Ovary (tissue), 9 donors: ENCODE measurements around the gene HBA2. TPM values are rescaled to one million over a fixed set of nuclear protein-coding genes. Genes with fewer than 3 reads are reported as not detected.
A peak's percentile ranks its signal among the peaks of the same experiment; 100 is the strongest.
"Not testable (repeated sequence)": the region's sequence is repeated elsewhere in the genome, so short reads cannot be mapped to it uniquely, and the experiment has no call there.

Experiments used
- DNase-seq, 5 donors: peaks; one replicate each; pipeline ENCODE4 v3.0.0-alpha.2; 2019 to 2020
- H3K27ac ChIP-seq, 2 donors: fragments of 200-600 bp; one replicate each; pipeline versions ENCODE4 v1.5.1 to v1.8.0; 2019 to 2022
- H3K27me3 ChIP-seq: fragments of 200-600 bp; one replicate; pipeline ENCODE4 v1.8.0; 2022
- H3K36me3 ChIP-seq: fragments of 200-600 bp; sonication (generic); one replicate; pipeline ENCODE4 v1.5.1; 2019
- H3K4me1 ChIP-seq: one replicate; pipeline ENCODE4 v1.8.1; 2013; ENCODE audit warnings: mild to moderate bottlenecking, moderate library complexity; ENCODE audit not compliant: insufficient read depth
- H3K4me3 ChIP-seq: fragments of 200-600 bp; sonication (generic); one replicate; pipeline ENCODE4 v1.5.1; 2017
- H3K9me3 ChIP-seq, 2 donors: fragments of 200-600 bp in 1 of 2; sonication (generic) in 1 of 2; one replicate each; pipeline versions ENCODE4 v1.5.1 to v1.8.1; 2013 to 2019; ENCODE audit warnings: mild to moderate bottlenecking in 1 of 2, moderate library complexity in 1 of 2
- CTCF ChIP-seq, 3 donors: fragments of 450-650 bp in 2 of 3; fragments of 200-600 bp in 1 of 3; IDR thresholded peaks; one replicate each; pipeline versions ENCODE4 v1.5.1 to v1.8.0; 2016 to 2022; ENCODE audit warnings: antibody characterized with exemption in 3 of 3, mild to moderate bottlenecking in 1 of 3
- EP300 ChIP-seq: sonication (generic); formaldehyde crosslinking; IDR thresholded peaks from one replicate; pipeline ENCODE4 v1.6.1; 2017; ENCODE audit warnings: antibody characterized with exemption
- POLR2A ChIP-seq: fragments of 450-650 bp; IDR thresholded peaks from one replicate; pipeline ENCODE4 v1.6.1; 2017; ENCODE audit warnings: antibody characterized with exemption, mild to moderate bottlenecking, moderate library complexity
- WGBS, 3 donors: extraction: QIAGEN DNeasy Blood & Tissue Kit in 1 of 3; methylation state at CpG; one replicate each; pipeline versions ENCODE4 v1.1.5 to v1.1.7; 2013 to 2017; 5-methylcytosine and 5-hydroxymethylcytosine counted together
- intact Hi-C, 4 donors: fragments of 100-400 bp; cut with DNase I; formaldehyde crosslinking; loops; one replicate each; pipeline versions ENCODE4 v1.11.0 to v1.15.1; 2022 to 2023
- polyA plus RNA-seq, 2 donors: library from polyadenylated mRNA; stranded (reverse); fragments of 200-250 nt in 1 of 2; fragments of 350-450 nt in 1 of 2; fragmentation: Illumina TruSeq in 1 of 2; extraction: RNeasy Lipid Tissue Mini Kit (QIAGEN cat#74804) in 1 of 2; gene quantifications; one replicate each; pipeline ENCODE4 v1.2.3, GENCODE V29; 2013 to 2014
- total RNA-seq, 7 donors: library from RNA; depleted of rRNA in 2 of 7; stranded (reverse); fragments of >200 nt in 2 of 7; fragmentation: NEBNext Ultra II Directional in 3 of 7; extraction: Animal tissue kit (Norgen Biotek cat#: 25700) in 3 of 7; gene quantifications; one replicate each; pipeline versions ENCODE4 v1.1.0 to v1.2.4, GENCODE V29; 2016 to 2023
- donor health status: DM: no; HTN: no; CAD: no; lungs with moderate emphysema.
- donor health status: DM: no; HTN: no; CAD: no.
- donor health status: Bipolar disorder and iron deficiency.
- donor health status: DM: yes; HTN: yes; CAD: no.
- donor health status: DM: no; HTN: no; CAD: no.
- donor health status: DM: yes; HTN: yes; CAD: no.

Gene HBA2
- total and polyA plus RNA-seq, 9 donors = 4.5 to 173 (median 74.2) TPM; not detected in 1

- 0 to 1% (median 1%) methylated on average over 30 to 53 of the region's 59 CpGs for WGBS, 3 donors
- TF ChIP-seq EP300 = no peak
- no peak for TF ChIP-seq POLR2A
- no peak for TF ChIP-seq CTCF (IDR thresholded peaks at IDR 0.05)
- H3K27ac ChIP-seq = no peak overlapping the region
- H3K4me1 ChIP-seq = peaks cover 6% of the 10 kb centered on the region
- peak overlapping the region; percentile 9 for H3K4me3 ChIP-seq
- H3K9me3 ChIP-seq = no peaks in the 10 kb centered on the region
- no peaks in the 10 kb centered on the region for H3K36me3 ChIP-seq
- no peaks in the 10 kb centered on the region for H3K27me3 ChIP-seq
- intact Hi-C loops = no loop called here
- peak in 3 of 5 donors; percentile 40 to 66 (median 54) for DNase-seq
Measured at GRCh38 chr16:154217-155030, 18.3 kb upstream of the HBA2 start.

GRCh38 chr16:155031-155398, 17.7 kb upstream of the HBA2 start:
- Histone ChIP-seq H3K9me3 (no peaks in the 10 kb centered on the region), H3K36me3 (no peaks in the 10 kb centered on the region), H3K27me3 (no peaks in the 10 kb centered on the region), H3K4me3 (no peak overlapping the region), H3K4me1 (peaks cover 6% of the 10 kb centered on the region), H3K27ac (no peak overlapping the region)
- DNase-seq = peak in 1 of 5 donors; percentile 17
- TF ChIP-seq POLR2A = no peak
- TF ChIP-seq CTCF (IDR thresholded peaks at IDR 0.05) = no peak
- no peak for TF ChIP-seq EP300
- WGBS, 3 donors = 48 to 66% (median 54%) methylated on average over 7 of the region's 7 CpGs
- intact Hi-C loops = no loop called here

GRCh38 chr16:159136-159849, 13.4 kb upstream of the HBA2 start:
- TF ChIP-seq CTCF (IDR thresholded peaks at IDR 0.05) = no peak
- TF ChIP-seq EP300 = no peak
- TF ChIP-seq POLR2A = no peak
- Histone ChIP-seq H3K27me3 (no peaks in the 10 kb centered on the region), H3K36me3 (no peaks in the 10 kb centered on the region), H3K9me3 (no peaks in the 10 kb centered on the region), H3K27ac (no peak overlapping the region), H3K4me1 (peaks cover 4% of the 10 kb centered on the region), H3K4me3 (no peak overlapping the region)
- WGBS, 3 donors = 41 to 56% (median 52%) methylated on average over 6 of the region's 6 CpGs
- DNase-seq = no peak
- intact Hi-C loops = no loop called here

GRCh38 chr16:160242-160641, 12.4 kb upstream of the HBA2 start:
- H3K9me3 ChIP-seq, H3K27ac ChIP-seq, DNase-seq, H3K4me1 ChIP-seq, intact Hi-C loops, H3K4me3 ChIP-seq, H3K36me3 ChIP-seq, H3K27me3 ChIP-seq: not testable (repeated sequence)
- WGBS, 3 donors = 63 to 100% (median 70%) methylated on average over 2 to 20 of the region's 20 CpGs
